PFSK-1 (cell line): ENCODE measurements around the gene MBNL2.

ENCODE experiments used
- FOXP2 ChIP-seq: optimal IDR thresholded peaks from 2 replicates; pipeline ENCODE3; 2011; ENCODE audit warnings: borderline replicate concordance, control low read depth, inconsistent platforms; ENCODE audit not compliant: insufficient read depth; ENCODE audit errors: extremely low read length, extremely low read depth
- POLR2AphosphoS5 ChIP-seq: IDR thresholded peaks from 2 replicates; pipeline ENCODE4 v1.6.1; 2012; ENCODE audit warnings: low read depth, mild to moderate bottlenecking, control low read depth, low read length, moderate library complexity
- REST ChIP-seq, 2 experiments: IDR thresholded peaks; 2 replicates each; pipeline versions ENCODE4 v1.6.1 to v1.8.0; 2011 to 2012; ENCODE audit warnings: low read depth in 2 of 2, low read length in 2 of 2, control low read depth in 1 of 2, inconsistent platforms in 1 of 2, mild to moderate bottlenecking in 1 of 2, moderate library complexity in 1 of 2; ENCODE audit not compliant: insufficient read depth in 1 of 2
- SIN3A ChIP-seq: IDR thresholded peaks from 2 replicates; pipeline ENCODE4 v1.6.1; 2012; ENCODE audit warnings: mild to moderate bottlenecking, low read length, moderate library complexity, borderline replicate concordance; ENCODE audit not compliant: insufficient read depth
- TAF1 ChIP-seq: IDR thresholded peaks from 2 replicates; pipeline ENCODE4 v1.6.1; 2012; ENCODE audit warnings: low read length, control low read depth, borderline replicate concordance; ENCODE audit not compliant: insufficient read depth

- TF ChIP-seq POLR2AphosphoS5 (no peak), REST (IDR thresholded peaks at IDR 0.05; ENCODE audit: insufficient read depth in 1 of 2, low read depth in 2 of 2, low read length in 2 of 2) (no peak), SIN3A (no peak), TAF1 (no peak), FOXP2 (no peak)
Observed at GRCh38 chr13:97401421-97401820, 179.3 kb downstream of the MBNL2 start.
